Upper lobe of left lung (tissue), 4 donors: ENCODE data around the gene KIF27.

Source experiments
- POLR2A ChIP-seq, 4 donors: fragments of 450-650 bp; IDR thresholded peaks; one replicate each; pipeline ENCODE4 v1.5.1; 2016 to 2017; ENCODE audit warnings: antibody characterized with exemption in 4 of 4, mild to moderate bottlenecking in 2 of 4
- TF ChIP-seq, protein P1 (sequence below), 6 experiments: fragments of 450-650 bp in 4 of 6; fragments of 200-600 bp in 2 of 6; sonication (generic) in 2 of 6; IDR thresholded peaks; one replicate each; pipeline ENCODE4 v1.5.1; 2016 to 2019; ENCODE audit warnings: antibody characterized with exemption in 6 of 6

DNA sequence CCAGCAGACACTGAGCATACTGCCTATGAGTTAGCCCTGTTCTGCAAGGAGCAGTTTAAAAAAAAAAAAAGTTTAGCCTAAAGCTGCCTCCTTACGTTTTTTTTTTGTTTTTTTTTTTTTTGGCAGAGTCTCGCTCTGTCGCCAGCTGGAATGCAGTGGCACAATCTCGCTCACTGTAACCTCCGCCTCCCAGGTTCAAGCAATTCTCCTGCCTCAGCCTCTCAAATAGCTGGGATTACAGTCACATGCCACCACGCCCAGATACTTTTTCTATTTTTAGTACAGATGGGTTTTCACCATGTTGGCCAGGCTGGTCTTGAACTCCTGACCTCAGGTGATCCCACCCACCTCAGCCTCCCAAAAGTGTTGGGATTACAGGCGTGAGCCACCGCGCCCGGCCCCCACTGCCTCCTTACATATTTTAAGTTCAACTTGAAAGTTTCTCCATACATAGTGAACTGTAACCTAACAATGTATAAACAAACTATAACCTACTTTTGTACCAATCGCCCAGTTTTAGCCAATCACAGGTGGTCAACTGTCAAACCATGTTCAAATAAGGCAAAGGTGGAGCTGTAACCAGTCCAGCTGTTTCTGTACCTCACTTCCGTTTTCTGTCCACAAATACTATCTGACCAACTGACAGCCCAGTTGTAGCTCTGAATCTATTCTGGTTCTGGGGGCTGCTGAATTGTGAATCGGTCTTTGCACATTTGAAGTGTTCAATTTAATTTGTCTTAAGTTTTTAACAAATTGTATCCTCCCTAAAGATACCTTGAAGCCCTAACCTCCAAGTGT is 120.8 kb downstream of the KIF27 start:
- TF ChIP-seq, protein P1, sequence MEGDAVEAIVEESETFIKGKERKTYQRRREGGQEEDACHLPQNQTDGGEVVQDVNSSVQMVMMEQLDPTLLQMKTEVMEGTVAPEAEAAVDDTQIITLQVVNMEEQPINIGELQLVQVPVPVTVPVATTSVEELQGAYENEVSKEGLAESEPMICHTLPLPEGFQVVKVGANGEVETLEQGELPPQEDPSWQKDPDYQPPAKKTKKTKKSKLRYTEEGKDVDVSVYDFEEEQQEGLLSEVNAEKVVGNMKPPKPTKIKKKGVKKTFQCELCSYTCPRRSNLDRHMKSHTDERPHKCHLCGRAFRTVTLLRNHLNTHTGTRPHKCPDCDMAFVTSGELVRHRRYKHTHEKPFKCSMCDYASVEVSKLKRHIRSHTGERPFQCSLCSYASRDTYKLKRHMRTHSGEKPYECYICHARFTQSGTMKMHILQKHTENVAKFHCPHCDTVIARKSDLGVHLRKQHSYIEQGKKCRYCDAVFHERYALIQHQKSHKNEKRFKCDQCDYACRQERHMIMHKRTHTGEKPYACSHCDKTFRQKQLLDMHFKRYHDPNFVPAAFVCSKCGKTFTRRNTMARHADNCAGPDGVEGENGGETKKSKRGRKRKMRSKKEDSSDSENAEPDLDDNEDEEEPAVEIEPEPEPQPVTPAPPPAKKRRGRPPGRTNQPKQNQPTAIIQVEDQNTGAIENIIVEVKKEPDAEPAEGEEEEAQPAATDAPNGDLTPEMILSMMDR (IDR thresholded peaks at IDR 0.05) = no peak
- no peak for TF ChIP-seq POLR2A (IDR thresholded peaks at IDR 0.05)
